ENCODE measurements around the gene TRPV4.

Gene TRPV4

GRCh38 chr12:109743076-109743910 lies 89.9 kb downstream of the TRPV4 start:
- Histone ChIP-seq H3K4me1 (ENCODE audit: control insufficient read depth in 2 of 2, insufficient read depth in 2 of 2, low read length in 2 of 2) (no peaks in the 10 kb centered on the region), H3K9me3 (ENCODE audit: control insufficient read depth in 2 of 2, low read length in 2 of 2) (no peaks in the 10 kb centered on the region), H3K27me3 (ENCODE audit: control insufficient read depth in 2 of 2, insufficient read depth in 2 of 2, low read length in 2 of 2) (no peaks in the 10 kb centered on the region), H3K4me3 (ENCODE audit: low read length in 2 of 2) (no peak overlapping the region), H3K27ac (ENCODE audit: low read depth in 2 of 2, low read length in 2 of 2) (no peak overlapping the region), H3K36me3 (ENCODE audit: control insufficient read depth in 2 of 2, insufficient read depth in 2 of 2, low read length in 2 of 2) (no peaks in the 10 kb centered on the region), H3K9ac (ENCODE audit: low read depth in 1 of 2, low read length in 2 of 2) (no peak overlapping the region)

GRCh38 chr12:109741970-109742703 lies 91.1 kb downstream of the TRPV4 start:
- no peaks in the 10 kb centered on the region for H3K4me1 ChIP-seq (ENCODE audit: control insufficient read depth in 2 of 2, insufficient read depth in 2 of 2, low read length in 2 of 2)
- H3K9me3 ChIP-seq (ENCODE audit: control insufficient read depth in 2 of 2, low read length in 2 of 2): no peaks in the 10 kb centered on the region
- H3K36me3 ChIP-seq (ENCODE audit: control insufficient read depth in 2 of 2, insufficient read depth in 2 of 2, low read length in 2 of 2): no peaks in the 10 kb centered on the region
- no peak overlapping the region for H3K4me3 ChIP-seq (ENCODE audit: low read length in 2 of 2)
- H3K9ac ChIP-seq (ENCODE audit: low read depth in 1 of 2, low read length in 2 of 2): no peak overlapping the region
- no peaks in the 10 kb centered on the region for H3K27me3 ChIP-seq (ENCODE audit: control insufficient read depth in 2 of 2, insufficient read depth in 2 of 2, low read length in 2 of 2)
- H3K27ac ChIP-seq (ENCODE audit: low read depth in 2 of 2, low read length in 2 of 2): no peak overlapping the region

DNA sequence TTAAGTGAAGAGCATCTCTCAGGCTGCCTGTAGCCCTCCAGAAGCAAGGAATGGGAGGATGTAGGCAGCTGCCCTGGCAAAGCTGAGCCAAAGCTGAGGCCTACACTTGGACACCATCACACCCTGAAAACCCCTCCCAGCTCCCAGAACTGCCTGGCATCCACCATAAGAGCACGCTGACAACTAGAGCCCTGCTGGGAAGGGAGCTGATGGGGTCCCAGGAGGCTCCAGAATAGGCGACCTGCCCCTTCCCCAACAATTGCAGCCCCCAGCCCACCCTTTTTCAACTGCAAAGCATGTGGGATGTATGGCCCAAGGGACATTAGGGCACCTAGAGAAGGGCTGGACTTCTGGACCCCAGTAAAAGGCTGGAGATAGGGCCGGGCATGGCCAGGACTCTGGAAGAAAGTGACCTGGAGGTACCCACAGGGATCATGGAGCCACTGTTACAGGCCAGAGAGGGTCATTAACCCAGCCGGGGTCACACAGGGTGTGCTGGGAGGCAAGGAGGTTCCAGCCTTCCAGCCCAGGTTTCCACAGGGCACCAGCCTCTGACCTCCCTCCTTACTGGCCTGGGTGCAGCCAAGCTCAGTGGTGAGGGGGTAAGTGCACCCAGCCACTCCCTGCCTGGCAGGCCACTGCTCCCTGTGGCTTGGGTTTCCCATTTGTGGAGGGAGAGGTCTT lies 91.8 kb downstream of the TRPV4 start:
- Histone ChIP-seq H3K9me3 (ENCODE audit: control insufficient read depth in 2 of 2, low read length in 2 of 2) (no peaks in the 10 kb centered on the region), H3K4me3 (ENCODE audit: low read length in 2 of 2) (no peak overlapping the region), H3K27ac (ENCODE audit: low read depth in 2 of 2, low read length in 2 of 2) (no peak overlapping the region), H3K36me3 (ENCODE audit: control insufficient read depth in 2 of 2, insufficient read depth in 2 of 2, low read length in 2 of 2) (no peaks in the 10 kb centered on the region), H3K9ac (ENCODE audit: low read depth in 1 of 2, low read length in 2 of 2) (no peak overlapping the region), H3K27me3 (ENCODE audit: control insufficient read depth in 2 of 2, insufficient read depth in 2 of 2, low read length in 2 of 2) (no peaks in the 10 kb centered on the region), H3K4me1 (ENCODE audit: control insufficient read depth in 2 of 2, insufficient read depth in 2 of 2, low read length in 2 of 2) (no peaks in the 10 kb centered on the region)

GRCh38 chr12:109740694-109741245 lies 92.4 kb downstream of the TRPV4 start:
- Histone ChIP-seq H3K27me3 (ENCODE audit: control insufficient read depth in 2 of 2, insufficient read depth in 2 of 2, low read length in 2 of 2) (no peaks in the 10 kb centered on the region), H3K27ac (ENCODE audit: low read depth in 2 of 2, low read length in 2 of 2) (no peak overlapping the region), H3K9ac (ENCODE audit: low read depth in 1 of 2, low read length in 2 of 2) (no peak overlapping the region), H3K9me3 (ENCODE audit: control insufficient read depth in 2 of 2, low read length in 2 of 2) (no peaks in the 10 kb centered on the region), H3K4me1 (ENCODE audit: control insufficient read depth in 2 of 2, insufficient read depth in 2 of 2, low read length in 2 of 2) (no peaks in the 10 kb centered on the region), H3K4me3 (ENCODE audit: low read length in 2 of 2) (no peak overlapping the region), H3K36me3 (ENCODE audit: control insufficient read depth in 2 of 2, insufficient read depth in 2 of 2, low read length in 2 of 2) (no peaks in the 10 kb centered on the region)

- no peak overlapping the region for H3K27ac ChIP-seq (ENCODE audit: low read depth in 2 of 2, low read length in 2 of 2)
- no peak overlapping the region for H3K9ac ChIP-seq (ENCODE audit: low read depth in 1 of 2, low read length in 2 of 2)
- H3K36me3 ChIP-seq (ENCODE audit: control insufficient read depth in 2 of 2, insufficient read depth in 2 of 2, low read length in 2 of 2): no peaks in the 10 kb centered on the region
- H3K4me3 ChIP-seq (ENCODE audit: low read length in 2 of 2): no peak overlapping the region
- no peaks in the 10 kb centered on the region for H3K9me3 ChIP-seq (ENCODE audit: control insufficient read depth in 2 of 2, low read length in 2 of 2)
- H3K27me3 ChIP-seq (ENCODE audit: control insufficient read depth in 2 of 2, insufficient read depth in 2 of 2, low read length in 2 of 2): no peaks in the 10 kb centered on the region
- no peaks in the 10 kb centered on the region for H3K4me1 ChIP-seq (ENCODE audit: control insufficient read depth in 2 of 2, insufficient read depth in 2 of 2, low read length in 2 of 2)
Measured at GRCh38 chr12:109739747-109740693, 93.2 kb downstream of the TRPV4 start.

GRCh38 chr12:109738878-109739665 lies 94.1 kb downstream of the TRPV4 start:
- H3K27ac ChIP-seq (ENCODE audit: low read depth in 2 of 2, low read length in 2 of 2): no peak overlapping the region
- no peaks in the 10 kb centered on the region for H3K4me1 ChIP-seq (ENCODE audit: control insufficient read depth in 2 of 2, insufficient read depth in 2 of 2, low read length in 2 of 2)
- no peaks in the 10 kb centered on the region for H3K27me3 ChIP-seq (ENCODE audit: control insufficient read depth in 2 of 2, insufficient read depth in 2 of 2, low read length in 2 of 2)
- no peaks in the 10 kb centered on the region for H3K9me3 ChIP-seq (ENCODE audit: control insufficient read depth in 2 of 2, low read length in 2 of 2)
- H3K36me3 ChIP-seq (ENCODE audit: control insufficient read depth in 2 of 2, insufficient read depth in 2 of 2, low read length in 2 of 2): no peaks in the 10 kb centered on the region
- H3K9ac ChIP-seq (ENCODE audit: low read depth in 1 of 2, low read length in 2 of 2): no peak overlapping the region
- no peak overlapping the region for H3K4me3 ChIP-seq (ENCODE audit: low read length in 2 of 2)

GRCh38 chr12:109738209-109738608 lies 95.0 kb downstream of the TRPV4 start:
- Histone ChIP-seq H3K9me3 (ENCODE audit: control insufficient read depth in 2 of 2, low read length in 2 of 2) (no peaks in the 10 kb centered on the region), H3K4me3 (ENCODE audit: low read length in 2 of 2) (no peak overlapping the region), H3K27me3 (ENCODE audit: control insufficient read depth in 2 of 2, insufficient read depth in 2 of 2, low read length in 2 of 2) (no peaks in the 10 kb centered on the region), H3K9ac (ENCODE audit: low read depth in 1 of 2, low read length in 2 of 2) (no peak overlapping the region), H3K36me3 (ENCODE audit: control insufficient read depth in 2 of 2, insufficient read depth in 2 of 2, low read length in 2 of 2) (no peaks in the 10 kb centered on the region), H3K4me1 (ENCODE audit: control insufficient read depth in 2 of 2, insufficient read depth in 2 of 2, low read length in 2 of 2) (no peaks in the 10 kb centered on the region), H3K27ac (ENCODE audit: low read depth in 2 of 2, low read length in 2 of 2) (no peak overlapping the region)

DNA sequence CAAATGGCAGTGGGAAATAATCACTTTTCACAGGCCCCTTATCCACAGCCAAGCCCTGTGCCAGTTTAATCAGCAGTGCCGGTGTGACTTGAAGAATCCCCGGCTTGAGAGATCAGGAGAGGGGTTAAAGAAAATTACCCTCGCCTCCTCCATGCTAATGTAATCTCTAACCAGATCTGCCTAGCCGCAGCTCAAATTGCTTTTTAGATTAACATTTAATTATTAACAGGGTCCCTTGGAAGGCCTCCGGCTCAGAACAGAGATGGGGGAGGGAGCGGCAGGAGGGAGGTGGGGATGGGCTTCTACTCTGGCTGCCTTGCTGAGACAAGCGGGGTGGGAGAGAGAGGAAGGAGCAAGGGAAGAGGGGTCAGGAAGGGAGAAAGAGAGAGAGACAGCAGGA lies 95.6 kb downstream of the TRPV4 start:
- no peak overlapping the region for H3K27ac ChIP-seq (ENCODE audit: low read depth in 2 of 2, low read length in 2 of 2)
- H3K4me1 ChIP-seq (ENCODE audit: control insufficient read depth in 2 of 2, insufficient read depth in 2 of 2, low read length in 2 of 2): no peaks in the 10 kb centered on the region
- H3K9ac ChIP-seq (ENCODE audit: low read depth in 1 of 2, low read length in 2 of 2): no peak overlapping the region
- H3K27me3 ChIP-seq (ENCODE audit: control insufficient read depth in 2 of 2, insufficient read depth in 2 of 2, low read length in 2 of 2): no peaks in the 10 kb centered on the region
- no peaks in the 10 kb centered on the region for H3K9me3 ChIP-seq (ENCODE audit: control insufficient read depth in 2 of 2, low read length in 2 of 2)
- H3K36me3 ChIP-seq (ENCODE audit: control insufficient read depth in 2 of 2, insufficient read depth in 2 of 2, low read length in 2 of 2): no peaks in the 10 kb centered on the region
- no peak overlapping the region for H3K4me3 ChIP-seq (ENCODE audit: low read length in 2 of 2)

GRCh38 chr12:109737126-109737525 lies 96.1 kb downstream of the TRPV4 start:
- Histone ChIP-seq H3K9me3 (ENCODE audit: control insufficient read depth in 2 of 2, low read length in 2 of 2) (no peaks in the 10 kb centered on the region), H3K36me3 (ENCODE audit: control insufficient read depth in 2 of 2, insufficient read depth in 2 of 2, low read length in 2 of 2) (no peaks in the 10 kb centered on the region), H3K4me3 (ENCODE audit: low read length in 2 of 2) (no peak overlapping the region), H3K27me3 (ENCODE audit: control insufficient read depth in 2 of 2, insufficient read depth in 2 of 2, low read length in 2 of 2) (no peaks in the 10 kb centered on the region), H3K4me1 (ENCODE audit: control insufficient read depth in 2 of 2, insufficient read depth in 2 of 2, low read length in 2 of 2) (no peaks in the 10 kb centered on the region), H3K9ac (ENCODE audit: low read depth in 1 of 2, low read length in 2 of 2) (no peak overlapping the region), H3K27ac (ENCODE audit: low read depth in 2 of 2, low read length in 2 of 2) (no peak overlapping the region)
